ENCODE measurements around the gene EPB41. TPM values are rescaled to one million over a fixed set of nuclear protein-coding genes. Genes with fewer than 3 reads are reported as not detected.

The EPB41 gene
- polyA plus RNA-seq, 2 of the 4 experiments (the other 2 are of a cell fraction) = 4.9 to 12.8 TPM

DNA sequence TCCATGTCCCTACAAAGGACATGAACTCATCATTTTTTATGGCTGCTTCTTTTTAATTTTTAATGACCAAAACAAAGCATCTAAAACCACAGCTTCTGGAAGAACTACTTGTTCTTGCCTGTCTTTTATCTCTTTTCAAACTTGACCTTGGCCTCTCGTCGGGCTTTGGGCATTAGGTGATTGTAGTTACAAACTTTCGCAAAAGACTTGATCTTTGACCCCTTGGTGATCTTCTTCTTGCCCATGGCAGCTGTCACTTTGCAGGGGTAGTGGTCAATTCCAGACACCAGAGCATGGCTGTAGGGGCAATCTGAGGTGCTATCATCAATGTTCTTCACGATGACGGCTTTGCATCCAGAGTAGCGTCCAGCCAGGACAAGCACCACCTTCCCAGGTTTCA lies 67.8 kb downstream of the EPB41 start:
- Histone ChIP-seq H3K4me2 (no peak overlapping the region), H3K27ac (no peak overlapping the region), H3K9me3 (no peaks in the 10 kb centered on the region), H3K4me3 (no peak overlapping the region), H3K4me1 (0 out of 3 replicates have a peak, but pooled peaks cover 3% of the 10 kb centered on the region)
- POLR2A ChIA-PET = no interaction called here
- DNase-seq (ENCODE audit: low read depth in 1 of 2, low spot score in 1 of 2) = no peak
- no peak for ATAC-seq
- TF ChIP-seq MYC (IDR thresholded peaks at IDR 0.05; ENCODE audit: borderline replicate concordance, low read length) (no peak), MAZ (IDR thresholded peaks at IDR 0.05; ENCODE audit: borderline replicate concordance, low read depth, low read length) (no peak), NPAS2 (CRISPR knock-in tag; IDR thresholded peaks at IDR 0.05; ENCODE audit: borderline replicate concordance) (no peak), PBX3 (IDR thresholded peaks at IDR 0.05) (no peak), EHMT2 (IDR thresholded peaks at IDR 0.05; ENCODE audit: low read depth) (no peak), FOXS1 (CRISPR knock-in tag; IDR thresholded peaks at IDR 0.05) (no peak), CEBPB (IDR thresholded peaks at IDR 0.05) (no peak), BHLHE40 (IDR thresholded peaks at IDR 0.05; ENCODE audit: low read depth, low read length) (no peak), POLR2A (IDR thresholded peaks at IDR 0.05; ENCODE audit: low read length) (no peak), SMC3 (IDR thresholded peaks at IDR 0.05) (no peak), EP300 (IDR thresholded peaks at IDR 0.05) (no peak), CBX2 (IDR thresholded peaks at IDR 0.05; ENCODE audit: borderline replicate concordance, low read depth) (no peak), FOSB (CRISPR knock-in tag; IDR thresholded peaks at IDR 0.05) (no peak)
- CTCF ChIA-PET = no interaction called here
- FAIRE-seq = no peak
- 90% methylated on average over 6 of the region's 6 CpGs for WGBS (ENCODE audit: missing lambda C conversion rate)

DNA sequence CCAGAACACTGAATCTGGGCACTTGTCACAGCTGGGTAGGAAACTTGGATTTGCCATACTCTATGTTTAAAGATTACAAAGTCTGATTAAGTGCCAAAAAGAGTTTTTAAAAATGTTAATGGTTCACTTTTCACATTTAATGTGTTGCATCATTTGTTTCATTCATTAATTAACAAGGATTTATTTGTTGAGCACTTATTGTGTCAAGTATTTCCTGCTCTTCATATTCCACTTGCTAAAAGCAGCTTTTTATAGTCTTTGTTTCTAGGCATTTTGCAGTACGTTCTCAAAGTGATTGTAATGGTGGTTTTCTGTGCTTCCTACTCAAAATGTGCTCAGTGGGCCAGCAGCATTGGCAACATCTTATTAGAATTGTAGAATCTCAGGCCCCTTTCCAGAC lies 68.7 kb downstream of the EPB41 start:
- Histone ChIP-seq H3K4me2 (no peak overlapping the region), H3K9me3 (no peaks in the 10 kb centered on the region), H3K4me3 (no peak overlapping the region), H3K4me1 (0 out of 3 replicates have a peak, but pooled peaks cover 3% of the 10 kb centered on the region), H3K27ac (no peak overlapping the region)
- no peak for ATAC-seq
- FAIRE-seq = no peak
- no peak for DNase-seq (ENCODE audit: low read depth in 1 of 2, low spot score in 1 of 2)
- ChIA-PET POLR2A (no interaction called here), CTCF (interaction anchor here (2.0 kb wide), 1 partner anchor 101 kb away, joined by 7 read pairs; no protein-coding TSS in a partner anchor)
- TF ChIP-seq, protein P1, sequence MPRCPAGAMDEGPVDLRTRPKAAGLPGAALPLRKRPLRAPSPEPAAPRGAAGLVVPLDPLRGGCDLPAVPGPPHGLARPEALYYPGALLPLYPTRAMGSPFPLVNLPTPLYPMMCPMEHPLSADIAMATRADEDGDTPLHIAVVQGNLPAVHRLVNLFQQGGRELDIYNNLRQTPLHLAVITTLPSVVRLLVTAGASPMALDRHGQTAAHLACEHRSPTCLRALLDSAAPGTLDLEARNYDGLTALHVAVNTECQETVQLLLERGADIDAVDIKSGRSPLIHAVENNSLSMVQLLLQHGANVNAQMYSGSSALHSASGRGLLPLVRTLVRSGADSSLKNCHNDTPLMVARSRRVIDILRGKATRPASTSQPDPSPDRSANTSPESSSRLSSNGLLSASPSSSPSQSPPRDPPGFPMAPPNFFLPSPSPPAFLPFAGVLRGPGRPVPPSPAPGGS (IDR thresholded peaks at IDR 0.05) = no peak
- TF ChIP-seq RAD21 (conservative IDR thresholded peaks at IDR 0.05 in 1 of 2, IDR thresholded peaks at IDR 0.05 in 1 of 2) (no peak), NPAS2 (CRISPR knock-in tag; IDR thresholded peaks at IDR 0.05; ENCODE audit: borderline replicate concordance) (no peak), HMGXB4 (CRISPR knock-in tag; IDR thresholded peaks at IDR 0.05; ENCODE audit: borderline replicate concordance) (no peak), EP300 (IDR thresholded peaks at IDR 0.05) (no peak), FOSL2 (IDR thresholded peaks at IDR 0.05) (no peak), FOSL2 (CRISPR knock-in tag; IDR thresholded peaks at IDR 0.05) (no peak), POLR2AphosphoS2 (conservative IDR thresholded peaks at IDR 0.05; ENCODE audit: low read length) (no peak), MAX (IDR thresholded peaks at IDR 0.05) (no peak), CHD4 (IDR thresholded peaks at IDR 0.05; ENCODE audit: borderline replicate concordance) (no peak)
- 90% methylated on average over 1 of the region's 1 CpG for WGBS (ENCODE audit: missing lambda C conversion rate)

Data from A549 (cell line).